DND-41 (cell line): Measurements from ENCODE around the gene PDC.

Experiments
- EZH2 ChIP-seq: IDR thresholded peaks from 3 replicates; pipeline ENCODE4 v1.6.1; 2012; ENCODE audit warnings: borderline replicate concordance, low read depth, mild to moderate bottlenecking, moderate library complexity, low read length, inconsistent platforms; ENCODE audit not compliant: severe bottlenecking
- TF ChIP-seq, protein P1 (sequence below): IDR thresholded peaks from 2 replicates; pipeline ENCODE4 v1.5.1; 2012; ENCODE audit warnings: borderline replicate concordance, low read length, moderate library complexity, mild to moderate bottlenecking; ENCODE audit not compliant: poor library complexity, severe bottlenecking; ENCODE audit errors: extremely low read depth

DNA sequence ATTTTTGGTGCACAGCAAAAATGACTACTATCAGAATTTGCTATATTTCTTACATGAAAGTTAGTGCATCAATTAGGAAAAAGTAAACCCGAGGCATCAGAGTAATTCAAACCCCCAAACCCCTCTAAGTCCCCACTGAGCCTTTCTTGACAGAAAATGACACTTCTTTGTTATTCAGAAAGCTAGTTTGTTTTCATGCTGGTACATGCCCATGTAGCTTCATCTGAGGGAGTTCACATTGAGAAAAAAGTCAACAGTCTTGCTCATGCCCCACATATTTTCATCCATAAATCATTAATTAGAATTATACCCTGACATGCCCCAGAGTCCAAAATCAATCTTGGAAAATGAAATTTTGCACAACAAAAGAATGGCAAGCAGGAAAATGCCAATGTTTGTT lies 39.9 kb upstream of the PDC start:
- TF ChIP-seq, protein P1, sequence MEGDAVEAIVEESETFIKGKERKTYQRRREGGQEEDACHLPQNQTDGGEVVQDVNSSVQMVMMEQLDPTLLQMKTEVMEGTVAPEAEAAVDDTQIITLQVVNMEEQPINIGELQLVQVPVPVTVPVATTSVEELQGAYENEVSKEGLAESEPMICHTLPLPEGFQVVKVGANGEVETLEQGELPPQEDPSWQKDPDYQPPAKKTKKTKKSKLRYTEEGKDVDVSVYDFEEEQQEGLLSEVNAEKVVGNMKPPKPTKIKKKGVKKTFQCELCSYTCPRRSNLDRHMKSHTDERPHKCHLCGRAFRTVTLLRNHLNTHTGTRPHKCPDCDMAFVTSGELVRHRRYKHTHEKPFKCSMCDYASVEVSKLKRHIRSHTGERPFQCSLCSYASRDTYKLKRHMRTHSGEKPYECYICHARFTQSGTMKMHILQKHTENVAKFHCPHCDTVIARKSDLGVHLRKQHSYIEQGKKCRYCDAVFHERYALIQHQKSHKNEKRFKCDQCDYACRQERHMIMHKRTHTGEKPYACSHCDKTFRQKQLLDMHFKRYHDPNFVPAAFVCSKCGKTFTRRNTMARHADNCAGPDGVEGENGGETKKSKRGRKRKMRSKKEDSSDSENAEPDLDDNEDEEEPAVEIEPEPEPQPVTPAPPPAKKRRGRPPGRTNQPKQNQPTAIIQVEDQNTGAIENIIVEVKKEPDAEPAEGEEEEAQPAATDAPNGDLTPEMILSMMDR = no peak
- no peak for TF ChIP-seq EZH2
